ENCODE results near the gene GREM1.

The GREM1 gene

DNA sequence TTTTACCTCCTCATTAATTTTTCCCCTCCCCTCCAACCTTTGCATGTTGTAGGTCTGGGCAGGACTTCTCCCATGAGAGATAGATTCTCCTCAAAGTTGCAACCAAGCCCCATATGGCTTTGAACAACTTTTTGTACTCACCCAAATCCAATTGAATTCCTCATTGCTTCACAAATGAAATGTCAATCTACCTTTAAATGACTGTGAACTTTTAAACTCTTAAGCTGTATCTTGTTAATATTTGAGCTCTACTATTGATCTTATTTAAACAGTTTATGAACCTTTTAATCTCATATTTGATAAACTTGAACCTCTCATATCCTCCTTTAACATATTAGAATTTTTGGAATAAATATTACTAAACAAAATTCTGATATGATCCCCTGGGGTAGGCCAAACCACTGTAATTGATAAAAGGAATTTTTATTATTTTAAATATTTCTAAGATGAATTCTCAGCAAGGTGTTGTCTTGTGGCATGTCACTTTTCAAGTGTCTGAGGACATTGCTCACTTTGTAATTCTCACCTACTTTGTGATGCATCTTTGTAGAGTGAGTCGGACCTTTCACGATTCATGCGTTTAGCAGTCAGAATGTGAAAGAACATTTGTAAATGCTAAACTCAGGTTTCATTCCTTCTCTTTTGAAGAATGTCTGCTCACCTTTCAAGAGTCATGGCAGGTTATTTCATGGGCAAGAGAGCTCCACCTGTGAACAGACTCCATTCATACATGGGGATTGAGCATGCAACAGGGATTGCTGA, 23.4 kb upstream of the GREM1 start:
- no peak for DNase-seq (ENCODE audit: low read depth in 1 of 2, low spot score in 1 of 2)

DNA sequence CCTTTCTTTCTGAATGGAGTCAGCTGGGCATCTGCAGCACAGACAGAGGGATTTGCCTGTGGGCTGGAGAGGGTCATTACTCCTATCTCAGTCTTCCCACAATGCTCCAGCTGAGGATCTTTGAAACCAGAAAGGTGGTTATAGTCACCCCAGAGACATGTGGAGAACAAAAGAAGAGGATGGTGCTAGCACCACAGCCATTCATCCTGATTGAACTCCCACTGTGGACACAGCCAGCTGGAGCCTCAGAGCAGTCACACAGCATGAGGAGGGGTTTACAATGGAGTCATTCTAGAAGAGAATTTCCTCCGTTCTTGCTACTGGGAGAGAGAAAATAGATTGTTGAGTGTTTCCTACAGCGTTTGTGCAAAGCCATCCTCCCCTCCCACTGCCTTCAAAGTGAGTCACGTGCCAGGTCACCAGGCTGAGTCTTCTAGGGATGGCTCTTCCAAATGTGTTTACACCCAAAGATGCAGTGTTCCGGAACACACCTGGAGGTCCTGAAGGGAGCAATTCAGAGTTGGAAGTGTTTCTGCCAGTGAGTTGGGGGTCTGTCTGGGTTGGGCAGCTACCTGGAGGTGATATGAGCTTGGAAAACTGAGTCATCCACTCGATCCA, 18.9 kb upstream of the GREM1 start:
- no peak for DNase-seq (ENCODE audit: low read depth in 1 of 2, low spot score in 1 of 2)

DNA sequence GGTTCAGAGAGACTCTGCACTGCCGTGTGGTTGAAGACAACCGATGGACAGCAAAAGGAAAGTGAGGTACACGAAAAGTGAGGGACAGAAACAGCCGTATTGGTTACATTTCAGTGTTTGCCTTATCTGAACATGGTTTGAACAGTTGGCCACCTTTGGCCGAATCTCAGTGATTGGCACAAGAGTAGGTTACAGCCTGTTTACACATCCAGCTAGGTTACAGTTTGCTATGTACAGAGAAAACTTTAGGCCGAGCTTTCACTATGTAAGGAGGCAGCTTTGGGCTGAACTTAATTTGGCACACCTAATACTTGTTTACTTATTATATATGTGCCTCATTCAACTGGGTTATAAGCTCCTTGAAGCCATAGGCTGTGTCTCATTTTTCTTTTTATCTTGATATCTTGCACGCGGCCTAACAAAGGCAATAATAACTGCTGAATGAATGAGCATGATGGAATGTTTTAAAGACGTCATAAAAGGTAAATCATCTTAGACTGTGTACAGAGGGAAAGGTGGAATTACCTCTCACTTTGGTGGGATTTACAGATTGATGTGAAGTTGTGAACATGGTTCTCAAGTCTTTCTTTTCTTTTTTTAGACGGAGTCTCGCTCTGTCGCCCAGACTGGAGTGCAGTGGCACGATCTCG, 17.2 kb upstream of the GREM1 start:
- DNase-seq (ENCODE audit: low read depth in 1 of 2, low spot score in 1 of 2) = no peak

DNA sequence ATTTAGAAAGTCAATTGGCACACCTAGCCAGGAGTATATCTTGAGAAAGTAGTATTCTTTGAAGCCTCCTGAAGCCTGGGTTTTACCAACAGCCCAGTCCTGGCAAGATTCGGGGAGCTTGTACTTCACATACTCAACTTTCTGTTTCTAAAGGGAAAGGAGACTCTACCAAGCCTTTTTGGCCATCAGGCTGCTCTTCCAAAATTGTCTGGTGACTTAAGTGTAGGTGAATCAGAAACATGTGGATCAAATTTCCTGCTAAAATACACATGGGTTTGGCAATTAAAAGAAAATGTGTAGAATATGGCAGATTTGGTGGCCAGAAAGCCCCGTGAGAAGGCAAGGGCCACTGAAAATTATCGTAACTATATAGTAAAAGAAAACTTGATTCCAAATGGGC, 15.9 kb upstream of the GREM1 start:
- DNase-seq (ENCODE audit: low read depth in 1 of 2, low spot score in 1 of 2) = no peak

DNA sequence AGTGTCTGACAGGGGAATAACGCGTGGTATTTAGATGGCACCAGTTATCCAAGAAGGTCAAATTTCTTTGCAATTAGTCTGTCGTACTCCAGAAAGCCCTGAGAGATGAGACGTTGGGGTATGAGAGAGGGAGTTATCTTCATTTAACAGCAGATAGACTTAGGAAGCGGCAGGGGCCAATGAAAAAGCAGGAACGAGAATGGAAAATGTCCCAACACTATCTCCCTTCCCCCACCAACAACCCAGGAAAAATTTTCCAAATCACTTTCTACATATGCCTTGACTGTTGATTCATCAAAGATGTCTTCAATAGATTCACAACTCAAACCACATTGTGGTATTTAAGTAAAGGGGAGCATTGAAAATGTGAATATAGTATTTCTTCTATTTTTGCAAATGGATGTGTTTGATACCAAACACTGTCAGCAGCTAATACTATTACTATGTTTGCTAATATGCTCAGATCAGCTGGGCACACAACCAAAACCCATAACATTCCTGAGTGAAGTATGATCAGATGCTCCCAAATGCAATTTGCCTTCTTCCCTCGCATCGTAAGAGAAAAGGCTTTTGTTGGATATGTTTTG, 13.3 kb upstream of the GREM1 start:
- no peak for DNase-seq (ENCODE audit: low read depth in 1 of 2, low spot score in 1 of 2)

DNA sequence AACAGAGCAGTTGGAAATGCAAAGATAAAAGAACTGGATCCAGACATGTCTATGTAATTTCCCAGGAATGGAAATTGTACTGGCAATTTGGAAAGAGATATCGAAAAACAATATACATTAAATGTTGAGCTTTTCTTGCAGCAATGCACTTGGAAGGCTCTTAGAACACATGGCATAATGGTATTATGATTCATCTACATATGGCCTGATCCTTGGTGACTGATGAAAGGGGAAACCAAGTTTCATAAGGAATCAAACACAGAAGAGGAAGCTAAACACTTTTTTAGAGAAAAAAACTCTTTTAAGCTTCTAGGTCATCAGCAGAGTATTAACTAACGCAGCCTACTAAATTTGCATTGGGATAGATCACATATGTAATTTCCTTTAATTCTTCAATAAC, 12.4 kb upstream of the GREM1 start:
- no peak for DNase-seq (ENCODE audit: low read depth in 1 of 2, low spot score in 1 of 2)

DNA sequence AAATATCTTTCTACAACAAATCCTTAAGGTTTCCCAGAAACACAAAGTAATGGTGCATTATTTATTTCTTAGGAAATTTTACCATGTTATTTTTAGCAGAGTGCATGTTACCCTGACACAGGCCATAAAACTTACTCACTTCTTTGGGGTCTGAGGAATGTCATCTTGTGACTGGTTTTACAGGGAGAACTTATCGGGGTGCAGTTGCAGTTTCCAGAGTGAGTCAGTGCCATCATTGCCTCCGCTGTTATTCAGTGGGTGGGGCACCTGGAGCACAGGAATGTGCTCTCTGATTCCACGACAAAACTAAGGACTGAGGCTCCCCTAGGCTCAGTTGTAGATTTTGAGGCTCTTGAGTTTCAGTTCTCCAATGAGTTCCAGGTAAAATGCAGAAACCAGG, 11.1 kb upstream of the GREM1 start:
- DNase-seq (ENCODE audit: low read depth in 1 of 2, low spot score in 1 of 2) = no peak

DNA sequence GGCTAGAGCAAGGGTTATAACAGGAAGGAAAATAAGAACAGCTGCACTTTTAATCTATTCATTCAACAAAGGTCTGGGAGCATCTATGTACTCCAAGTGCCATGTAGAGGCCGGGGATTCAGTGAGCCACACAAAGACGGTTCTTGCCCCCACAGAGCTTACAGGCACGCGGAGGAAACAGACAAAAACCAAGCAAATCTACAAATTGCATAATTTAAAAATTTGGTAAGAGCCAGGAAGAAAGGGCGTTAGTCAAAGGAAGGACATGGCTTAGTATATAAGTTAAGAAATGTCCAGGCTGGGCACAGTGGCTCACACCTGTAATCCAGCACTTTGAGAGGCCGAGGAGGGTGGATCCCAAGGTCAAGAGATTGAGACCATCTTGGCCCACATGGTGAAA, 10.4 kb upstream of the GREM1 start:
- DNase-seq (ENCODE audit: low read depth in 1 of 2, low spot score in 1 of 2) = no peak

DNA sequence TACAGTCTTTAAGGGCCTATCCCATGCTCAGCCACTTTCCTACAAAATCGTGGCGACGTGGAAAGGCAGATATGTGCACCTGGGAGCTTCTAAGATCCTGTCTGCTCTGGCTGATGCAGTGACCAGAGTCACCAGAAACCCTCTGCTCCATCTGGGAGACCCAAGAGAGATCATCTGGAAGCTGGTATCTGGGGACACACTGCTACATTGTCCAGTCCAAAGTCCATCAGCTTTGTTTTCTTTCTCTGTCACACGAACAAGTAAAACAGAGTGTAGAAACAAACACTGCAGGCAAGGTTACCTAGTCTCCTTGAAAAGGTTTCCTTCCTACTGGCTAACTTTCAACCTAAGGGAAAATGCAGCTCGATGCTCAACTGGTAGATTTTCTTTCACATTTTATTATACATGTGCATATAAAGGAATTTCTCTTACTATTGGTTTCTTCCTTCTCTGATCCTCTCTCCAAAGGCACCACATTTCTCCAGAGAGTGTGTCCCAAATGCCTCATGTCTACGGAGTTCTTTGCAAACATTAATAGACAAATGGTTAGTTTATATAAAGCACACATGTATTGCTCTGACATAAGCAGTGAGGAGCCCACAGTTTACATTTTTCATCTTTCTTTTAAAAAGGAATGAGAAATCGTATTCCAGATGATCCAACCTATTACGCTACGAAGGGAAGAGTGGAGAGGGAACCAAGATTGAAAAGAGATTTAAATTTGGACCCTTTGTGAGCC, 8.3 kb upstream of the GREM1 start:
- no peak for DNase-seq (ENCODE audit: low read depth in 1 of 2, low spot score in 1 of 2)

DNA sequence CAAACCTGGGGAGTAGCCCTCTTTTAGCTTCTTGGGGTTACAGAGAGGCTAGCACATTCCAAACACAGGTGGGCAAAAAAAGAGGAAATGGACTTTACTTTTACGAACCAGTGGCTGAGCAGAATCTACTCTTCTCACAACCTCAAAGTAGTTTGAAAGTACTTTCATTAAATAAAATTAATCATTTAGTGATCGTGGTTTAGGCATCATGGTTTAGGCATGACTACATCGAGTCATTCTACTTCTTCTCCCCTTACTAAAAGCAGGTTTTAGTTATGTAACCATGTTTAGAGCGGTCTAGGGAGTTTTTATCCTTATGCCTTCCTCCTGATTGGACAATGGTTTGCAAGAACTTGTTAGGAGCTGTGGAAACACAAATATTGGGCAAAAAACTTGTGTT, 2.5 kb upstream of the GREM1 start:
- no peak for DNase-seq (ENCODE audit: low read depth in 1 of 2, low spot score in 1 of 2)

DNA sequence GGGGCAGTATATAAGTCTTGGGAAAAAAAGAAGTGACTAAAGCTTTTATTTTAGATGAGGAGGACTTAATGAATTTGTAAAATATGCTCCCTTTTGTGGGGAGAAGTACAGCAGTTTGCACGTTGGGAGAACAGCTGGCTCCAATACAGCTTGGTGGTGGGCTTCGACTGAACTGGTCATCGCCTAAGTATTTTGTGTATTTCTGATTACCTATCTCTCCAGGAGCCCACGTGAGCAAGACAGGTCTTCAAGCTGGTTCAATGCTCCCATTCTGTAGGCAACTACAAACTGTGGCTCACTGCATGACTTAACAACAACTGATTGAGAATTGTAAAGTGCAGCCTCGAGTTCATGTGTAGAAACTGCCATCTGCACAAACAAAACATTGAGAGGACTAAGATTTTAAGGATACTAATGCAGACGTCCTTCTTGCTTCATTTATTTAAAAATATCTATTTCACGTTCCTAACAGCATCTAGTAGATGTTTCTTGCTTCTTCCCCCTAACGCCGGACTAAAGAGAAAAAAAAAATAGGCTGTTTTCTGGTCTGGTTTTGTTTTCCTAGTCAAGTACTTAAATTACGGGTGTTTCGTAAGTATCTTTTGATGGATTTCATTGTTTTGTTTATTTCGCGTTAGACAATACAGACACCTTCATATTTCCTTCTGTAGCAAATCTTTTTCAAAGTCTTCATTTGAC, 1.4 kb upstream of the GREM1 start:
- DNase-seq (ENCODE audit: low read depth in 1 of 2, low spot score in 1 of 2) = no peak

DNA sequence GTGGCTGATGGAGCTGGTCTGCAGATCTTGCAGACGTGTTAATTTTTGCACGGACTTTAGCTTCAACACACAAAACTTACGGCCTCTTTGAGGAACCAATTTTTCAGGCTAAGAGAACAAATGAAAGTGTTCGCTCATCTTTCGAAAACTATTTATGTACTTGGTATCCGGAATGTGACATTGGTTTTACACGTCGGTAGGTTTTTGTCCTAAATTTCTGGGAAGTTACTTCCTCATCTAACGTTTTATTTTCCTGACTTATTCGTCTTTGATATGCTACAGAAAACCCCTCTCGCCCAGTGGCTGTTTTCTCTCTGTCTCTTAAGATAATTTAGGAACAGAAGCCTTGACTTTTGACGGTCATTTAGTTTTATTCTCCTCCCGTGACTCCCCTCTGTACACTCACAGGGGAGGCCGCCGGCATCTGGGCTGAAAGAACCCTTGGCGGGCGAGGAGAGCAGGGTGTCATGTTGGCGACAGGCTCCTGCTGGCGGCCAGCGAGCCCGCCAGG, 834 bp upstream of the GREM1 start:
- DNase-seq (ENCODE audit: low read depth in 1 of 2, low spot score in 1 of 2) = no peak

DNA sequence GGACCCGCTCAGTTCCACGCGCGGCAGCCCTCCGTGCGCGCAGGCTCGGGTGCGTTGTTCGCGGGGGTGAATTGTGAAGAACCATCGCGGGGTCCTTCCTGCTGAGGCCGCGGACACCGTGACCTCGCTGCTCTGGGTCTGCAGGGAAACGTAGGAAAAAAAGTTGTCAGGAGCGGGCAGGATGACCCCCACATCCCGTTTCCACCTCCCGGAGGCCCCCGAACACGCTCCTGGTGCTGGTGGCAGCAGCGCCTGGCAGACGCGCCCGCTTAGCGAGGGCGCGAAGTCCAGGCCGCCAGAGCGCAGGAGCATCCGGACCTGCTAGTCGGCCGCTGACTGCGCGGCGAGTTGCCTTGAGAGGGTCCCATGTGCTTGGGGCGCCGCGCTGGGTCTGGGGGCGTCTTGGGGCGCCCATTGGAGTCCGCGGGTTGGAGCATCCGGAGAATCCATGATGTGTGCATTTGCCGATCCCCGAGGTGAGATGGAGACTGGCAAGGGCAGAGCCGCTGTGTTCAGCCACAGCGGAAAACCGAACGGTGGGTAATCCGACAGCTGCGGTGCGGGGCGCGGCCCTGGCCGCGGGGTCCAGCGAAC, 520 bp downstream of the GREM1 start:
- no peak for DNase-seq (ENCODE audit: low read depth in 1 of 2, low spot score in 1 of 2)

DNA sequence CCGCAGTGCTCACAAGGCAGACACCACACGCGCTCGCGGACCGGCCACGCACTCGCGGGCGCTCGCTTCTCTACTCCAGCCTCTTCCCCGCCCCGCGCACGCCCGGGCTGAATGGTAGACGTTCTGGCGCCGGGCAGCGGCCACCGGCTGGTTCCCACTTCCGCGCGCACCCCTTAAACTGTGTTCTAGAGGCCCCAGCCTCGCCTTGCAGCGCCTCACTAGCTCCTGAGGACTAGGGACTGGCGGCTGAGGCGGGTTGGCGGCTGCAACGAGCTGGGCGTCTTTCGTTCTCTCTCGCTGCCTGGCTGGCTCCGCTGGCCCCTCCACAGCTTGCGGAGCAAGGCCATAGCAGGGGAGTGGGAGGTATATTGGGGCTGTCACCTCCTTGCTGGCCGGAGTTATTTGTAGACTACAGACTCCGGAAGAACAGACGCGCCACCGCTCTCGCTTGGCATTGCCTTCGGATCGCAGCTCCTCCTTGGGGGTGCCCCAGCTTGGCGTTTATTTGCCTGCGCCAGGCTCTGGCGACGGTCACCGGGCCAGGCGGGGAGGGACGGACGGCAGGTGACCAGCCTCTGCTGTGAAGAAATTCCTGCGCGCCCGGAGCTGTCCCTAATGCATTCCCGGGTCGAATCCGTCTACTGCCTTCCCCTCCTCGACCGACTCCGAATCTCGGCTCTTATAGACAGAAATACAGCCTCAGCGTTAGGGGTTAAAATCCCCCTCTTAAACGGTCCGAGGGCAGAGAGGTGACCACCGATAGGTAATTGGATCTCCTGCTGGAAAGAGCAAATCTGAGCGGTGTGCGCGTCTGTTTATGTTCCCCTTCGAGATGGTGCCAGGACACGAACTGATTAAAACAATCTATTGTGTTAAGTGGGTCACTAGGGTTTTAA, 1.3 kb downstream of the GREM1 start:
- DNase-seq (ENCODE audit: low read depth in 1 of 2, low spot score in 1 of 2) = no peak

DNA sequence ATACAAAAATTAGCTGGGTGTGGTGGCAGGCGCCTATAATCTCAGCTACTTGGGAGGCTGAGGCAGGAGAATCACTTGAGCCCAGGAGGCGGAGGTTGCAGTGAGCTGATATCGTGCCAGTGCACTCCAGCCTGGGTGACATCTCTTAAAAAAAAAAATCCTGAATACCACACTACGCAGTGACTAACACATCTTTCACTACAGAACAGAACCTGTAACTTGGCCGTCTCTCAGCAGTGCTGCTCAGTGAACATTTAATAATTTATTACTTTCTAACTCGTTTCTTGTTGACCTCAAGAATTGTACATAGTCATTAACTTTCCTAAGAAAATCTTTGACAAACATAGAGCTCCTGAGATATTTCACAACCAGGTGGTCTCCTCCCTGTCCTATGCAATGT, 3.8 kb downstream of the GREM1 start:
- DNase-seq (ENCODE audit: low read depth in 1 of 2, low spot score in 1 of 2) = no peak

DNA sequence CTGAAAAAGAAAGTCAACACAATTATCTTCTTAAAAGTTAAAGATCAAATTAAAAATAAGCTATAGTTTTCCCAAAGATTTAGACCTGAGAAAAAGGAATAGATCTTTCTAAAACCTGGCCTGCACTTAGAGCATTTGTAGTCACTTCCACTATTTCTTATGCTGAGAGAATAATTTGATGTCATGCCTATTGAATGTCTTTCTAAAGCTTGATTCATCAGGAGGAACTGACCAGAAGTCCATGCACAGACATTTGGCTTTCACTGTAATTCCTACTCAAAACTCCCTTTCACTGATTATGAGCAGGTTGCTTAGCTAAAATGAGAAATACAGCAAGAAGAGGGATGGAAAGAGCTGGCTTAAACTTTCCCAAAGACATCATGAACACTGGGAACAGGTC, 4.3 kb downstream of the GREM1 start:
- no peak for DNase-seq (ENCODE audit: low read depth in 1 of 2, low spot score in 1 of 2)

DNA sequence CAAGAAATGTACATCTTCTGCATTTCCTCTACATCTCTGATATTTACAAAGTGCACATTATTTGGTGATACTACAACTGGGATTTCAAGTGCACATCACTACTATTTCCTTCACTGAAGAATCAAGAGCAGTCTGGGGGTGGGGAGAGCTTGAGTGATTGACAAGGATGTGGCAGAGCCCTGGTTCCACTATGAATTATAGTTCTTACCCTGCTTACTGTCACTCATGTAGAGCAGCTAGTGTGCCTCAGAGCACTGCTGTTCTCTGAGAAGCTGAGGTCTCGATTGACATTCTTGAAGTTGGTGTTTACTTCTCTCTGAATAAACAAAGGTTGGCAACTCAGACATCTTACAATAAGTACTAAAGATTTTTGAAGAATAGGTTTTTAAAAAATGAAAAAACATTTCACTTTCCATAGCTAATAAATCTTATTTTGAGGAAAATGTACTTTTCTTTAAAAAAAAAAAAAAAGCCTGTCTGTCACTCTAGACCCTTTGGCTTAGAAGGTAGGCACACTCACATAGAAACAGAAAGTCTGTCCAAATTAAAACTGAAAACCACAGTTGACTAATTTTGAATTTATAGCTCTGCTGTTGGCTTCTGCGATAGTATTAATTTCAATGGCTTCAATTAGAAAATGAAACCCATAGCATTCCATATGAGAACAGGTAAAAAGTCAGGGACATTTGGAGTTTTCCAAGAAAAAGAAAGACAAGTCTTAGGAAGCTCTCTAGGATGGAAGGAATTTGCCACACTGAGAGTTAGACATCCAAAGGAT, 5.6 kb downstream of the GREM1 start:
- no peak for DNase-seq (ENCODE audit: low read depth in 1 of 2, low spot score in 1 of 2)

DNA sequence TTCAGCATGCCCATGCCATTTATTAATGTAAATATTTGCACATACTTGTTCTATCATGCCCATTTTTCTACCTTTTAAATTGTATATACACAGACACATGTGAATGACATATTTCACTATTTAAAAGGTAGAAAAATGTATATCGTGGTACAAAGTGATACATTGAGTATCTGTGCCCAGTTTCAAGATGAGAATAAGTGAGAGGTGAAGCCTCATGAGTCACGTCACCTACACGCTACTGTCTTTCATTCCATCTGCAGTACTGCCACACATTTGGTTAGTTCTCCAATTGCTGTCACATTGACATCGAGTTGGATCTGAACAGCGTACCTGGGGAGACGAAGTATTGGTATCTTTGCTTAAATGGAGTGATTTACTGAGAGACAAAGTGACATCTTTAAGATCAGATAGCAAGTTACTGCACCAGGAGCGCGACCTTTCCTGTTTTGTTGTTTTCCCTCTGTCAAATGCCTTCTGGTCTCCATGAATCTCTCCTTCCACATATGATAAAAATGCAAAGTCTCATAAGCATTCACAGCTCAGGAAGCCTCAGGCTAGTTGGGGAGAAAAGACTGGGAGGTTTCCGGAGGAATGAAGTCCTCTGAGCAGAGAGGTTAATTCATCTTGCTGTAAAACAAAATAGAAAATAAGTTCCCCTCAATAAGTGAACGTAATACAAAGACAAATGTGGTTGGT, 12.0 kb downstream of the GREM1 start:
- DNase-seq (ENCODE audit: low read depth in 1 of 2, low spot score in 1 of 2) = no peak
